ENCODE results near the gene FAF2. TPM values are rescaled to one million over a fixed set of nuclear protein-coding genes. Genes with fewer than 3 reads are reported as not detected.

Gene FAF2
- total RNA-seq, 1 donor from 2014 or later: 35.7 TPM

GRCh38 chr5:176536902-176537553 is 88.8 kb downstream of the FAF2 start, which contains the start of gene RNF44:
Gene RNF44, minus strand, starts transcription at chr5:176537402. Its CDS starts 4,930 bp downstream, at chr5:176532472.
- no peak for TF ChIP-seq CTCF (conservative IDR thresholded peaks at IDR 0.05; ENCODE audit: low read depth, low read length)

GRCh38 chr5:176537554-176538229 is 89.5 kb downstream of the FAF2 start:
- H3K4me3 ChIP-seq (ENCODE audit: low read depth, low read length): peak overlapping the region; percentile 88
- TF ChIP-seq CTCF (conservative IDR thresholded peaks at IDR 0.05; ENCODE audit: low read depth, low read length): no peak
- peak; percentile 95 for DNase-seq (ENCODE audit: low read depth)

More at GRCh38 chr5:176536902-176537553, 88.8 kb downstream of the FAF2 start, which contains the start of gene RNF44:
- peak within 1 kb of the TSS; percentile 88 for H3K4me3 ChIP-seq (ENCODE audit: low read depth, low read length)
- DNase-seq (ENCODE audit: low read depth): peak; percentile 80

GRCh38 chr5:176538230-176538988 is 90.2 kb downstream of the FAF2 start:
- TF ChIP-seq CTCF (conservative IDR thresholded peaks at IDR 0.05; ENCODE audit: low read depth, low read length): no peak
- DNase-seq (ENCODE audit: low read depth): no peak

GRCh38 chr5:176538989-176539384 is 90.8 kb downstream of the FAF2 start:
- TF ChIP-seq CTCF (conservative IDR thresholded peaks at IDR 0.05; ENCODE audit: low read depth, low read length): no peak

More at GRCh38 chr5:176538230-176538988, 90.2 kb downstream of the FAF2 start:
- H3K4me3 ChIP-seq (ENCODE audit: low read depth, low read length): peak overlapping the region; percentile 88

GRCh38 chr5:176540476-176540899 is 92.3 kb downstream of the FAF2 start:
- no peak for TF ChIP-seq CTCF (conservative IDR thresholded peaks at IDR 0.05; ENCODE audit: low read depth, low read length)
- no peak overlapping the region for H3K4me3 ChIP-seq (ENCODE audit: low read depth, low read length)
- no peak for DNase-seq (ENCODE audit: low read depth)

More at GRCh38 chr5:176538989-176539384, 90.8 kb downstream of the FAF2 start:
- no peak overlapping the region for H3K4me3 ChIP-seq (ENCODE audit: low read depth, low read length)
- DNase-seq (ENCODE audit: low read depth): no peak

- no peak for TF ChIP-seq CTCF (conservative IDR thresholded peaks at IDR 0.05; ENCODE audit: low read depth, low read length)
- DNase-seq (ENCODE audit: low read depth): no peak
- H3K4me3 ChIP-seq (ENCODE audit: low read depth, low read length): no peak overlapping the region
Observed at GRCh38 chr5:176540956-176541337, 92.8 kb downstream of the FAF2 start.

Data from epithelial cell of proximal tubule (primary cell).